Fibroblast of mammary gland (primary cell): ENCODE data around the gene BTF3L4.

Experiments
- DNase-seq: peaks from one replicate; pipeline ENCODE4 v3.0.0-alpha.2; 2010; ENCODE audit warnings: low read depth
- H3K4me3 ChIP-seq: 2 replicates; pipeline ENCODE4 v1.5.1; 2011; ENCODE audit warnings: low read depth, mild to moderate bottlenecking, low read length, moderate library complexity; ENCODE audit not compliant: control insufficient read depth
- CTCF ChIP-seq: conservative IDR thresholded peaks from 2 replicates; pipeline ENCODE4 v1.5.1; 2011; ENCODE audit warnings: low read depth, low read length, inconsistent platforms; ENCODE audit not compliant: control insufficient read depth, insufficient read depth

The BTF3L4 gene

GRCh38 chr1:52056937-52057231 is 789 bp downstream of the BTF3L4 start:
- no peak for TF ChIP-seq CTCF
- peak; percentile 57 for DNase-seq
- H3K4me3 ChIP-seq: peak overlapping the region; percentile 94

GRCh38 chr1:52057255-52057654 is 1.2 kb downstream of the BTF3L4 start:
- H3K4me3 ChIP-seq: peak overlapping the region; percentile 94
- no peak for TF ChIP-seq CTCF
- no peak for DNase-seq

GRCh38 chr1:52057876-52058415 is 1.9 kb downstream of the BTF3L4 start:
- H3K4me3 ChIP-seq: no peak overlapping the region
- no peak for DNase-seq
- TF ChIP-seq CTCF: no peak

GRCh38 chr1:52059321-52059720 is 3.2 kb downstream of the BTF3L4 start:
- TF ChIP-seq CTCF: no peak

GRCh38 chr1:52059888-52060287 is 3.8 kb downstream of the BTF3L4 start:
- DNase-seq: no peak
- TF ChIP-seq CTCF: no peak
- H3K4me3 ChIP-seq: no peak overlapping the region

More at GRCh38 chr1:52059321-52059720, 3.2 kb downstream of the BTF3L4 start:
- DNase-seq: peak; percentile 54
- no peak overlapping the region for H3K4me3 ChIP-seq

- TF ChIP-seq CTCF: no peak
- H3K4me3 ChIP-seq: no peak overlapping the region
- DNase-seq: no peak
Measured at GRCh38 chr1:52060822-52061221, 4.7 kb downstream of the BTF3L4 start.

GRCh38 chr1:52063192-52063591 is 7.1 kb downstream of the BTF3L4 start:
- TF ChIP-seq CTCF: no peak
- H3K4me3 ChIP-seq: no peak overlapping the region
- no peak for DNase-seq
